HG03064 (cell line): ENCODE results near the gene UCK1.

Source experiments
- ATAC-seq: cut with Tn5 transposase; IDR thresholded peaks from one replicate; pipeline ENCODE4 v1.9.1; 2021; ENCODE audit warnings: low read depth; ENCODE audit not compliant: unreplicated experiment

Gene UCK1

GRCh38 chr9:131478421-131478868 lies 52.6 kb downstream of the UCK1 start:
- no peak for ATAC-seq

DNA sequence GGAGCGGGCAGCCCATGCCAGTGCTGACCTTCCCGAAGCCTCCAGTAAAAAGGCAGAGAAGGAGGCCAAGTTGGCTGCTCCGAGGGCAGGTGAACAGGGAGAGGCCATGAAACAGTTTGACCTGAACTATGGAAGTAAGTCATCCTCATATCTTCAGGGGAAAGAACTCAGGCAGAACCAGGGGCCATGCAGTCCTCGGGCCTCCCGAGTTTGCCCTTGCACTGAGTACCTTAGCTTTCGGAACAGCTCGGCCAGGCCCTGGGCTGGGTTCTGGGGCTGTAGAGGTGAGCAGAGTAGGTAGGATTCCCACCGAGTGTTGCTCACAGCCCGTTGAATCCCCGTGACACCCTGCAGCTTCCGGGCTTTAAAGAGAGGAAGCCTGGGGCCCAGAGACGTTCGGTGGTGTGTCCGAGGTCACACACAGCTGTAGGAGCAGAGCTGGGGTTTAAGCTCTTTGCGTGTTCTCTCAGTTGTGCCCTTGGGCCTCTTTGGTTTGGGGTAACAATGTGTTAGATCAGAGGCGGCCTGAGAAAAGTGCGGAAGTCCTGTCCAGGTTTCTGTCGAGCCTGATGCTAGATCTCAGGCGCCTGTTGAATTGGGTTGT lies 53.1 kb downstream of the UCK1 start:
- ATAC-seq, result no peak

- ATAC-seq, result no peak
Observed at GRCh38 chr9:131477367-131477766, 53.7 kb downstream of the UCK1 start.

DNA sequence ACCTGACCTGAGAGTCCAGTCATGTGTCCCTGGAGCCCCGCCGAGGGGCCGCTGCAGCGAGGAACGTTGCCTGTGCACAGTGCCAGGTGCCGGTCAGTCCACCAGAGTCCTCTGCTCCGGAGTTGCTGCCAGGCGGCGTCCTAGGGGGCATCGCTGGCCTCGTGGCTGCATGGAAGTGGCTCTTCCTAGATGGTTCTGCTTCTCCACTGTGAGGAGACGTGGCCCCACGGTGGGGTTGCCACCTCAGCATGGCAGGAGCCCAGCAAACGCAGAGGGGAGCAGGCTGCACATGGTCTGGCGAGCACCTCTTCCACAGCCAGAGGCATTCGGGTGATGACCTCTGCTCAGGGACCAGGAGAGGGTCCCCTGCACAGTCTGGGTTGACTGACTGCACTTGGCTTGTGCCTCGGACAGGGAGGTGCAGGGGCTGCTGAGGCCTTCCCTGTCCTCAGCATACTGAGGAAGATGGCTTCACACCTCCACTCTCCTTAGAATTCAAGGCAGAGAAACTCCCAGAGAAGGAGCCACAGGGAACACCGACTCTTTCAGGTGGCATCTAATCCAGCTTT lies 54.2 kb downstream of the UCK1 start:
- no peak for ATAC-seq

- no peak for ATAC-seq
Observed at GRCh38 chr9:131475956-131476776, 54.9 kb downstream of the UCK1 start.

- no peak for ATAC-seq
Observed at GRCh38 chr9:131475111-131475955, 55.7 kb downstream of the UCK1 start.

DNA sequence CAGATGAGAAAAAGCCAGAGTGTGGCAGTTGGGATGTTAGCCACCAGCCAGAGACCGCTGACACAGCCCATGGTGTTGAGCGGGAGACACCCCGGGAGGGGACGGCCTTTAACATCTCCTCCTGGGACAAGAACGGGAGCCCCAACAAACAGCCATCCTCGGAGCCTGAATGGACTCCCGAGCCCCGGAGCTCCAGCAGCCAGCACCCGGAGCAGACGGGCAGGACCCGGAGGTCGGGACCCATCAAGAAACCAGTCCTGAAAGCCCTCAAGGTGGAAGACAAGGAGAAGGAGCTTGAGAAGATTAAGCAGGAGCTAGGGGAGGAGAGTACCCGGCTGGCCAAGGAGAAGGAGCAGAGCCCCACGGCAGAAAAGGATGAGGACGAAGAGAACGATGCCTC lies 56.4 kb downstream of the UCK1 start:
- ATAC-seq, result no peak

GRCh38 chr9:131473891-131474290 lies 57.2 kb downstream of the UCK1 start:
- ATAC-seq, result no peak
